Stimulated activated naive CD4-positive, alpha-beta T cell treated with Interleukin-2 at 50 U/mL for 16 hours (primary cell): ENCODE results near the gene TRMU.

Experiments
- DNase-seq: peaks from one replicate; lab custom pipeline; 2025; lab: John Stamatoyannopoulos, UW

Gene TRMU

GRCh38 chr22:46369716-46370583 is 34.4 kb downstream of the TRMU start:
- no peak for DNase-seq

DNA sequence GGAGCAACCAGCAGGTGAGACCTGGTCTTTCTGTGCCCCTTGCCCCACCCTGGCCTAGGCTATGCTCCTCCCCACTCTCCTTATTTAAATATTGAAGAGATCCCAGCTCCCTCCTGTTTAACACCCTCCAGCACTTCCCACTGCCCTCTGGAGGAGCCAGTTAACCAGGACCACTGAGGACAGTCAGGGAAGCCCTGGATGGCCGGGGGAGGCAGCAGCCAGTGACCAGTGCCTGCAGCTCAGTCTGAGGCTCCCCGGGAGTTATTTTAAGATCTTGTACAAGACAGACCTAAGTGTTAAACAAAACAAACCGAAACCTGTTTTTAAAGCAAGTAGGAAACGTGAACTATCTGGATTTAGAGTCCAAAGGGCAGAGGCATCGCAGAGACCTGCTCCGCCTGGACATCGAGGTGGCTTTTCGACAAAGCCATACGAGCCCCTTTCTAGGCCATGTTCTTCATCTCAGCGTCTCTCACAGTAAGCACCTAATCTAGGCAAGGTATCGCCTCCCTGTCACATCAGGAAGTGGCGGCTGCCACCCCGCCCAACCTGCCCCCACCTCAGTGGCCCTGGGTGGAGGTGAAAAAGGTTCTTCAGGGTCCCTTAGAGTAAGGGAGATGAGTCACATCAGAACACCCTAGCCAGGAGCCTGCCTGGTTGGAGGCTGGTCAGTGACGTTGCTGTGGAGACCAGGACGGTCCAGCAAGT is 35.2 kb downstream of the TRMU start:
- no peak for DNase-seq

DNA sequence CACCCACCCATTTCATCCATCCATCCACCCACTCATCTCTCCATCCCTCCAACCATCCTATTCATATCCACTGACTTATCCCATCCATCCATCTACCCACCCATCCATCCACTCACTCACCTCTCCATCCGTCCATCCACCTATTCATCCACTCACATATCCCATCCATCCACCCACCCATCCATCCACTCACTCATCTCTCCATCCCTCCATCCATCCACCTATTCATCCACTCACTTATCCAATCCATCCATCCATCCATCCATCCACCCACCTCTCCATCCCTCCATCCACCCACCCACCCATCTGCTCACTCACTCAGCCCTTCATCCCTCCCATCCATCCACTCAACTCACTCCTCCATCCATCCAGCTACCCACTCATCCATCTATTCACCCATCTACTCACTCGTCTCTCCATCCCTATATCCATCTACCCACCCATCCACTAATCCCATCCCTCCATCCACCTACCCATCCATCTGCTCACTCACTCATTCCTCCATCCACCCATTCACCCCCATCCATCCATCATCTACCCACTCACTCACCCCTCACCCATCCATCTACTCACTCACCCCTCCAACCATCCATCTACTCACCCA is 36.2 kb downstream of the TRMU start:
- no peak for DNase-seq

DNA sequence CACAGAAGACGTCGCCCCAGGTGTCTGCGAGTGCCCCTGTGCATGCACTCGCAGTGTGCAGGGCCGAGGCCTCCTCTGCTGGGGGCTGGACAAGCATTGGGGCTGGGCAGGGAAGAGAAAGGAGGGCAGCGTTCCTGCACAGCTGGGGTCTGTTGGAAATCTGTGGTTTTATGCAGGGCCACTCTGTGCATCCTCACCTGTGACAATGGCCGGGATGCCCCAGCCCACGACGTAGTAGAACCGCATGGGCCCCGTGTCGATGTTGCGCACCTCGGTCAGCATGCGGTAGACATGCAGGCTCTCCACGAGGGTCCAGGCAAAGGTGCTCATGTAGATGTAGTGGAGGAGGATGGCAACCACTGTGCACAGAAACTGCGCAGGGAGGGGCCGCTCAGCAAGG is 37.2 kb downstream of the TRMU start:
- no peak for DNase-seq

DNA sequence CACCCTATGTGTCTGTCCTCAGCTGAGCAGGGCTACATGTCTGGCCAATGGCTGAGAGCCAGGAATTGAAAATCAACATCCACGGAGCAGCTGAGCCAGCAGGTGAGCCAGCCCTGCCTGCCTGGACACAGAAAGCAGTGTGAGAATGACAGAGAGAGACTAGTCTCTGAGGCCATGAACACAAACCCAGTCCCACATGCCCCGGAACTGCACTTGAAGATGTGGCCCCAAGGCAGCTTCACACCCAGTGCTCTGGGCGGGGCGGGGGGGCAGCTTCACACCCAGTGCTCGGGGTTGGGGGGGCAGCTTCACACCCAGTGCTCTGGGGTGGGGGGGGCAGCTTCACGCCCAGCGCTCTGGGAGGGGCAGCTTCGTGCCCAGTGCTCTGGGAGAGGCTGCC is 37.6 kb downstream of the TRMU start:
- DNase-seq, result no peak

GRCh38 chr22:46373921-46374662 is 38.6 kb downstream of the TRMU start:
- DNase-seq, result no peak

DNA sequence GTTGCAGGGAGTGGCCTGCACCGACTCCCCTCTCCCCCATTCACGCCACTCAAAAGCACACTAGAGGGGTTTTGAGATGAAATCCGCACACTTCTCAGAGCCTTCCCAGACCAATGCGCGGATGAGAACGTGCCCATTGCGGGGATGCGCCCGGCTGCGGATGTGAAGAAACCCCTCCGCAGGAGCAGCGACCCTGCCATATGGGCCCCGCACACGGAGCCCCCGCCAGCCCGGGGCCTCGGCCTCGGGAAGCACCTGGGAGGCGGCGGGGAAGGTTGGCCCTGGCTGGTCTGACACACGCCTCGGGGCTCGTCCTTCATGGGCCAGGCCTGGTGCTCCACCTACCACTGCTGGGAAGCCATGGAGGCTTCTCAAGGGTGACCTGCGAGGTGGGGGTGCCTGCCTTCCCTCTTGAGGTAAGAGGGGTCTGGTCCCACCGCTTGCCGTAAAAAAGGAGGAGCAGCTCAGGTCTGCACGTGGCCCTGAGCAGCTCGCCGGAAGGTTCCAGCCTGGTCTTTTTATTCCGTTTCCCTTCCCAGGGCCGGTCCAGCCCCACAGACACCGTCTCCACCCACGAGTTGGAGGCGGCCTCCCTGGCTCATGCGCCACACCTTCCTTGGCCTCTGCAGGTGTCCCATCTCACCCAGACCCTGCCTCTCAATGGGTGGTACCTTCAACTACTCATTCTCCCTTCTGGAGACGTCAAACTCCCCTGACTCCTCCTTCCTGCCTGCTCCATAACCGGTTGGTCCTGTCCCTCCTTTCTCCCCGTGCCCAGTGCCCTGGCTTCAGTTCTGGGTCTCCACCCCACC is 39.4 kb downstream of the TRMU start:
- no peak for DNase-seq

- no peak for DNase-seq
Observed at GRCh38 chr22:46376111-46376510, 40.6 kb downstream of the TRMU start.

DNA sequence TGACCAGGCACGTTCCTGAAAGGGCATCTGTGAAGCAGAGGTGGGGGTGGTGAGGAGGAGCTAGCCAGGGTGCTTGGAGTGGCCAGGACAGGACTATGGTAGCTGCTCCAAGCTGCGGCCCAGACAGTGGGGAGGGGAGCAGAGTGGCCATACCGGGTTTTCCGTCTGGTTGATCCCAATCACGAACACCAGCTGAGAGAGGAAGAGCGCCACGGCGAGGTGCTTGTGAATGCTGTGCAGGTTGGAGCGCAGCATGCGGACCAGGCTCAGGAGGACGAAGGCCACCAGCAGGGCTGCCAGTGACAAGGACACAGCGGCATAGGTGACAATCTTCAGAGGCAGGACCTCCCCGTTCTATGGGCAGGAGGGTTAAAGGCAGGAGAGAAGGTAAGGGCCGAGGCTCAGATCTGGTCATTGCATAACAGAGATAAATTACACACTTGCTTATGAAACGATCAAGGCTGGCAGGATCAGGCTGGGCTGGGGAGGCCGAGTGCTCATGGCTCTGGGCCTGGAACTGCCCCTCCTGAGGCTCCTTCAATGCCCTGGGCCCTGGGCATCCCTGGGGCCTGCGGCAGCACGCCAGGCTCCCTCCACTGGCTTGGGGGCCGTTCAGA is 41.5 kb downstream of the TRMU start:
- no peak for DNase-seq

DNA sequence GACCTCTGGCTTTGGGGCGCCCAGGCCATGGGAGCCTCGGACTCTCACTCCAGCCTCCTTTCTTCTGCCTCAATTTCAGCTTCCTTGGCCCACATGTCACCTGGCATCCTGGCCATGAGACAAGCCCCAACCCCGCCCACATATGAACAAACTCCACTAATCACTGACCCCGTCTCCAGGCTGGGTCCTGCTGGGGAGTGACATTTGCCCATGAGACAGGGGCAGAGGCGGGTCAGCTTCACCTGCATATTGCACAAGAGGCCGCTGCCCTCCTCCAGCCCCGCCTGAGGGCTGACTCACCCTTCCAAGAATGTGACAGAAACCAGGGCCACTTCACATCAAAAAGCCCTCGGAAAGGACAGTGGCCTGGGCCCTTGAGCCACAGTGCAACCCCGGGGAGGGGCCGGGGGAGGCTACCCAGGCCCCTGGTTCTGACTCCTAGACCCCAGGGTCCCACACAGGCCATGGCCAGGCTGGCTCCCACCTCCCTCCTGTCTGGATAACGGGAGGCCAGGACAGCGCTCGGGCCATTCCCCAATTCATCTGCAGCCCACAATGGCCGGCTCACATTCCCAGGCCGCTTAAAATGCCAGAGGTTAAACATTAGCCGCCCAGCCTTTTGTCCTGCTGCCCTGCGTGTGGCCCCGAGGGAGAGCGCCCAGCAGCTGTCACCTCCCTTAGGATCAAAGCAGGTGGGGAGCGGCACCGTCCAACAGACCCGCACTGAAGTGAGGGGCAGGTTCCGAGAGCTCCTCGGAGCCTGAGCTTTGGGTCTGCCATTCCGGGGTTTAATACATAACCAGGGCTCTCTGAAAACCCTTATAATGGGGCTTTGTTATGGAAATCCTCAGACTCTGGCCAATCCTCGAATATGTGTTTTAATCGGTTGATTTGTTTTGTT is 42.3 kb downstream of the TRMU start:
- DNase-seq, result no peak

DNA sequence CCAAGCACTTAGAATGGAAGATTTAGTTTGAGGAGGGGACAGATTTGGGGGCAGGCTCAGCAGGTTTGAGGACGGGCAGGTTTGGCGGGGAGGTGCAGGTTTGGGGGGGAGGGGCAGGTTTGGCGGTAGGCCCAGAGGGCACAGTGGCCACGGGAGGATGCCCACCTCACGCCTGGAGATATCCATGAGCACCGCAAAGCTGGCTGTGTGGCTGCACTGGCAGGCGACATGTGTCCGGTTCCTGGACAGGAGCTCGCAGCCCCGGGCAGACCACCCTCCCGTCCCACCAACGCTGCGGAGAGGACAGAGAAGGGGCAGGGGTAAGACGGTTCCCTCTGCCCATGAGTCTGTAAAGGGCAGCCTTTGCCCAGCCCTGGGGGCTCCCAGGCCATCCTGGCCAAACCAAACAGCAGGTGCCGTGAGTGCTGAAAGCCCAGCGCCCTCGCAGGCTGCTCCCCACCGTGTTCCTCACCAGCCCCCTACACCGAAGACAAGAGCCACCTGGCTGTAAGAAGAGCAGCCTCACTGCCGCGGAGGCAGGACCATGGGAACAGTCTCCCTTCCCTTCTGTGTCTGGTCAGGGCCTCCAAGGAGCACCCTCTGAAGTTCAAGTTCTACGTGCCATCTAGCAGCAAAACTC is 43.0 kb downstream of the TRMU start:
- DNase-seq, result no peak

DNA sequence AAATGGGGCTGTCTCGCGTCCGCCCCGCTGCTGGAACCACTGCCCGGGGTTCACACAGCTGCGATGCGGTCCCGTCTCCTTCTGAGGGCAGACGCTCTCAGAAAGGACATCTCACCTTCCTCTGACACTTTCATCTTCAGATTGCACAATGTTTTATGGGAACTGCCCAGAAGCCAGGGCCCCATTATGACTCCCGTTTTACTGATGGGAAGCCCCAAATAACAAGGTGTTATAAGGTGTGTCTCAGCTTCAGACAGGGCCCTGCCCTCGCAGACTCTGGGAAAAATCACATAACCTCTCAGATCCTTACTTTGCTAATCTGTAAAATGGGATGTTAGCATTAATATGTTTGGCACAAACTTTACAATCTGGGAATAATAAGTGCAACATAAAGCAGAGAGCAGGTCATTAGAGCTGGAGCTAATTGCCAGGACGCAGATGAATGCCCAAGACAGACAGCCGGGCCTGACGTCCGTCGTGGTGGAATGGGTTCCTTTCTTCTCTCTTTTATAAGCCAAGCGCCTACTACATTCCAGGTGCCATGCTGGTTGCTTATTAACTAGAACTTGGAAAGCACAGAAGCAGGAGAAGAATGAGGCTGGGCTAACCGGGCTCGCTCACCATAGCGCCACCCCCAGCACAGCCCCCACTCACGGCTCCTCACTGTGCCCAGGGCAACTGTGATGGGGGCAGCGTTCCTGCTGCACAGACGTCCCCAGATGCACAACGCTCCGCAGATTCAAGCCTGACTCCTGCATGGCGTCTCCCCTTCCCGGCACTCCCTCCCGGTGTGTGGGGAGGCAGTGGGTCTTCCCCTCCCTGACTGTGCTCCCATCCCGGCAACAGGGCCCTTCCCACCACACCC is 43.8 kb downstream of the TRMU start:
- no peak for DNase-seq

- DNase-seq, result no peak
Observed at GRCh38 chr22:46380069-46380468, 44.6 kb downstream of the TRMU start.

DNA sequence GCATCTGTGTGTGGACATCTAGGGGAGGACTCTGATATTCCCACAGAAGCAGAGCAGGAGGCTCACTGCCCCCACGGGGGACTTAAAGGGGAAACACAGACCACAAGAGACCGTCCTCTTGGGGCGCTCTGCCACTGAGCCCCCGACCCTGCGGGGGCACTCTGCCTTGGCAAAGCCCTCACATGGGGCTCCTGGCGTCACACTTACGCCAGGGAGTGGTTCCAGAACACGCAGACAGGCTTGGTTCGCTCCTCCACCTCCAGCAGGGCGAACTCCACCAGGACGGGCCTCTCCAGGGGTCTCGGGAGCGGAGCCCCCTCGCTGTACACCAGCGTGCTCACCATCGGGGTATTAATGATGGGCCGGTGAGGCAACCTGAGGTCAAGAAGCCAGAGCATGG is 45.1 kb downstream of the TRMU start:
- no peak for DNase-seq

DNA sequence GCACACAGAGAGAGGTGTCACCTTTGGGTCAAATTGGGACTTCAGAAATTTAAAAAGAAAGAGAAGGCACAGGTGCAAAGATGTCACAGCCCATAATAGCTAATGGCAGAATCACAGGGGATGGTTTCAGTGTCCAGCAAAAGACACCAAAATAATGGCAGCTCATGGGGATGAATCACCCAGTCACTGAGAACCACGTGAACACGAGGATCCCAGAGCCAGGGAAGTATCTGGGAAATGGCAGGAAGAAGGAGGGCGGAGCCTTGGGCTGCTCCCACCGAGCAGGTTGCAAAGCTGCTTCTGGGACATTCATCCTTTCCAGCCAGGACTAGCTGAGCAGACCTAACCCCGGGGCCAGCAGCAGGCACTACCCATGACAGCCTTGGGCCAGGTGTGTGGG is 45.6 kb downstream of the TRMU start:
- no peak for DNase-seq

- DNase-seq, result no peak
Observed at GRCh38 chr22:46381731-46382130, 46.2 kb downstream of the TRMU start.

DNA sequence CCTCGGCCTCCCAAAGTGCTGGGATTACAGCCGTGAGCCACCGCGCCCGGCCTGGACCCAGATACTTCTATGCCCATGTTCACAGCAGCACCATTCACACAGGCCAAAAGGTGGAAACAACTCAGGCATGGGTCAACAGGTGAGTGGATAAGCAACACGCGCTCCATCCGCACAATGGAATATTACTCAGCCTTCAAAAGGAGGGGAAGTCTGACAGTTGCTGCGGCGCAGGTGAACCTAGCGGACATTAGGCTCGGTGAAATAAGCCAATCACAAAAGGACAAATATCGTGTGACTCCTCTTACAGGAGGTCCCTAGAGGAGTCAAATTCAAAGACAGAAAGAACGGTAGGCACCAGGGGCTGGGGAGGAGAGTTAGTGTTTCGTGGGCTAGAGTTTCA is 47.0 kb downstream of the TRMU start:
- no peak for DNase-seq

DNA sequence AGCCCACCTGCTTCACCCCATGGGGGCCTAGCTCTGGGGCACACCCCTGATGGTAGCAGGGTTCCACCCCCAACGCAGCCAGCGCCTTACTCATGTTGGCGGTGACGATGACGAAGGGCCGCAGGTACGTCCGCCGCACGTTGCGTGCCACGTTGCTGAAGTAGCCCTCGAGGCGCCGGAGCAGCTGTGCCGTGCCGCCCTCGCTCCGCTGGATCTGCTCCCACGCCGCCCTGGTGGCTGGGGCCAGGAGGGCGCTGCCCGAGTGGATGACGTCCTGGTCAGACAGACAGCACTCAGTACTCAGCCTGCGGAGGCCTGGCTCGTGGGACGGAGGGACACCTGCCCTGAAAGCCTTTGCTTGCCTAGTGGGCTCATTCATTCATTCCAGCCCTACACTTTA is 50.8 kb downstream of the TRMU start:
- no peak for DNase-seq

DNA sequence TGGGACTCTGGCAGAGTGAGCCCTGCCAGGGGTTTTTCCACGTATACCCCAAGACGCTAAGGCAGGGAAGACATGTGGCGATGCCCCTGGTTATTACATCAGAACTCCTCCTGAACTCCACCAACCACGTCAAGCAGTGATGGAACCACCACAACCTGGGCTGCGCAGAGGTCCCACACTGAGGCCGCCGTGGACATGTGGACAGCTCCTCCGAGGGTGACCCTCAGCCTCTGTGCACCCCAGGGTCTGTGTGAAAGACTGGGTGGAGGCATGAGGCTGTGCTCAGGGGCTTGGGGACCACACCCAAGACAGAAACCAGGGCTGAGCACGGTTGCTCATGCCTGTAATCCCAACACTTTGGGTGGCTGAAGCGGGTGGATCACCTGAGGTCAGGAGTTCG is 52.2 kb downstream of the TRMU start:
- no peak for DNase-seq
